H1 (cell line): ENCODE results near the gene SLC2A13. TPM values are rescaled to one million over a fixed set of nuclear protein-coding genes. Genes with fewer than 3 reads are reported as not detected.

Source experiments
- CTCF ChIA-PET: fragments of 300-600 bp; sonication (Branson Sonifier 250); formaldehyde crosslinking; loops from one replicate; lab custom pipeline; 2021; ENCODE audit not compliant: partially characterized antibody; lab: Charles Lee
- POLR2A ChIA-PET: fragments of 300-600 bp; sonication (Branson Sonifier 250); formaldehyde crosslinking; loops from one replicate; lab custom pipeline; 2021; ENCODE audit warnings: inconsistent platforms; ENCODE audit not compliant: partially characterized antibody; lab: Charles Lee
- DNase-seq, 2 experiments: peaks; one replicate each; pipeline versions ENCODE4 v3.0.0 to v3.0.0-alpha.2; 2010 to 2022; ENCODE audit warnings: low spot score in 2 of 2, low read depth in 1 of 2, mixed read lengths in 1 of 2
- FAIRE-seq: peaks from 2 replicates; lab custom pipeline; 2011; peaks lifted over from hg19 to GRCh38; lab: Jason Lieb, UNC
- H2AFZ ChIP-seq: 2 replicates; pipeline ENCODE4 v1.8.1; 2012; ENCODE audit warnings: low read length, inconsistent platforms
- H2AK5ac ChIP-seq: 2 replicates; pipeline ENCODE4 v1.6.1; 2013; ENCODE audit warnings: low read depth, low read length
- H2BK120ac ChIP-seq: replicated peaks from 2 replicates; pipeline ENCODE3; 2013; ENCODE audit warnings: low read depth, low read length, inconsistent platforms
- H2BK12ac ChIP-seq: 2 replicates; pipeline ENCODE4 v1.6.1; 2013; ENCODE audit warnings: low read depth, low read length
- H2BK15ac ChIP-seq: 2 replicates; pipeline ENCODE4 v1.6.1; 2013; ENCODE audit warnings: low read length
- H2BK20ac ChIP-seq: 2 replicates; pipeline ENCODE4 v1.6.1; 2013; ENCODE audit warnings: low read length
- H2BK5ac ChIP-seq: 2 replicates; pipeline ENCODE4 v1.6.1; 2013; ENCODE audit warnings: low read depth, low read length
- H3K14ac ChIP-seq: 2 replicates; pipeline ENCODE4 v1.6.1; 2013; ENCODE audit warnings: inconsistent platforms; ENCODE audit not compliant: insufficient read length
- H3K18ac ChIP-seq: 2 replicates; pipeline ENCODE4 v1.6.1; 2013; ENCODE audit warnings: low read length; ENCODE audit errors: extremely low read depth
- H3K23ac ChIP-seq: 2 replicates; pipeline ENCODE4 v1.6.1; 2013; ENCODE audit warnings: inconsistent platforms; ENCODE audit not compliant: insufficient read length
- H3K23me2 ChIP-seq: 2 replicates; pipeline ENCODE4 v1.6.1; 2013; ENCODE audit warnings: low read depth, low read length
- H3K27ac ChIP-seq: 2 replicates; pipeline ENCODE4 v1.6.1; 2011; ENCODE audit warnings: low read depth, low read length, inconsistent platforms
- H3K27me3 ChIP-seq, 4 experiments: replicated peaks in 1 of 4; 1 replicate in 1 of 4; 2 replicates in 3 of 4; pipeline versions ENCODE4 v1.6.1 to v1.8.1; 2011 to 2013; ENCODE audit warnings: low read length in 3 of 4, mild to moderate bottlenecking in 3 of 4, inconsistent platforms in 2 of 4, mixed read lengths in 2 of 4, moderate library complexity in 1 of 4; ENCODE audit not compliant: control insufficient read depth in 3 of 4, insufficient read depth in 3 of 4; ENCODE audit errors: extremely low read depth in 1 of 4
- H3K36me3 ChIP-seq, 4 experiments: 2 replicates each; pipeline versions ENCODE4 v1.6.1 to v1.8.1; 2011 to 2013; ENCODE audit warnings: mild to moderate bottlenecking in 4 of 4, low read length in 3 of 4, moderate library complexity in 2 of 4, control low read depth in 1 of 4, inconsistent platforms in 1 of 4; ENCODE audit not compliant: insufficient read depth in 4 of 4, control insufficient read depth in 2 of 4
- H3K4ac ChIP-seq: replicated peaks from 2 replicates; pipeline ENCODE3; 2013; ENCODE audit warnings: low read length, low read depth, mixed read lengths, inconsistent platforms; ENCODE audit not compliant: insufficient read length
- H3K4me1 ChIP-seq, 4 experiments: replicated peaks in 1 of 4; 1 replicate in 1 of 4; 2 replicates in 3 of 4; pipeline versions ENCODE4 v1.6.1 to v1.8.1; 2011 to 2013; ENCODE audit warnings: low read length in 3 of 4, inconsistent platforms in 2 of 4, mixed read lengths in 1 of 4; ENCODE audit not compliant: insufficient read depth in 4 of 4, control insufficient read depth in 3 of 4
- H3K4me2 ChIP-seq, 2 experiments: 2 replicates each; pipeline versions ENCODE4 v1.6.1 to v1.8.1; 2011 to 2013; ENCODE audit warnings: low read depth in 2 of 2, low read length in 2 of 2, control low read depth in 1 of 2, inconsistent platforms in 1 of 2, mild to moderate bottlenecking in 1 of 2; ENCODE audit not compliant: insufficient read depth in 1 of 2
- H3K4me3 ChIP-seq, 4 experiments: fragments of 200-600, 300-600 bp in 1 of 4; sonication (generic), shearing (Covaris generic), sonication (Bioruptor Twin) in 1 of 4; 2 replicates each; pipeline versions ENCODE4 v1.5.1 to v1.8.1; 2011 to 2016; ENCODE audit warnings: low read length in 4 of 4, low read depth in 3 of 4, control low read depth in 2 of 4, inconsistent platforms in 2 of 4, mild to moderate bottlenecking in 2 of 4, mixed read lengths in 1 of 4, moderate library complexity in 1 of 4; ENCODE audit not compliant: insufficient read depth in 2 of 4; ENCODE audit errors: extremely low read depth in 1 of 4
- H3K56ac ChIP-seq: replicated peaks from 2 replicates; pipeline ENCODE3; 2013; ENCODE audit warnings: low read depth, mild to moderate bottlenecking, mixed read lengths, low read length, inconsistent platforms; ENCODE audit not compliant: insufficient read length
- H3K79me1 ChIP-seq: 2 replicates; pipeline ENCODE4 v1.6.1; 2013; ENCODE audit warnings: low read depth, low read length, control low read depth
- H3K79me2 ChIP-seq, 2 experiments: 2 replicates each; pipeline versions ENCODE4 v1.6.1 to v1.8.1; 2012 to 2013; ENCODE audit warnings: low read length in 2 of 2, mild to moderate bottlenecking in 2 of 2, inconsistent platforms in 1 of 2; ENCODE audit not compliant: insufficient read depth in 2 of 2, control insufficient read depth in 1 of 2
- H3K9ac ChIP-seq, 4 experiments: replicated peaks in 1 of 4; 1 replicate in 1 of 4; 2 replicates in 3 of 4; pipeline versions ENCODE4 v1.6.1 to v1.8.1; 2011 to 2013; ENCODE audit warnings: low read depth in 3 of 4, low read length in 3 of 4, control low read depth in 2 of 4, mild to moderate bottlenecking in 2 of 4, moderate library complexity in 2 of 4, inconsistent platforms in 1 of 4; ENCODE audit errors: extremely low read depth in 1 of 4
- H3K9me3 ChIP-seq, 2 experiments: 2 replicates each; pipeline versions ENCODE4 v1.6.1 to v1.8.1; 2012 to 2013; ENCODE audit warnings: mild to moderate bottlenecking in 2 of 2, moderate library complexity in 2 of 2, control low read depth in 1 of 2, inconsistent platforms in 1 of 2, low read depth in 1 of 2, low read length in 1 of 2, mixed read lengths in 1 of 2; ENCODE audit not compliant: insufficient read depth in 2 of 2
- H4K20me1 ChIP-seq, 2 experiments: replicated peaks in 1 of 2; 2 replicates each; pipeline versions ENCODE3 to v1.8.1; 2011 to 2013; ENCODE audit warnings: inconsistent platforms in 2 of 2, low read length in 2 of 2, mild to moderate bottlenecking in 1 of 2; ENCODE audit not compliant: insufficient read depth in 2 of 2, control insufficient read depth in 1 of 2
- H4K5ac ChIP-seq: 2 replicates; pipeline ENCODE4 v1.6.1; 2013; ENCODE audit warnings: low read length, low read depth, mixed read lengths, inconsistent platforms; ENCODE audit not compliant: insufficient read length
- H4K8ac ChIP-seq: 2 replicates; pipeline ENCODE4 v1.8.0; 2013; ENCODE audit warnings: mild to moderate bottlenecking, moderate library complexity, low read length, inconsistent platforms; ENCODE audit not compliant: insufficient read depth; ENCODE audit errors: extremely low read depth
- H4K91ac ChIP-seq: replicated peaks from 2 replicates; pipeline ENCODE3; 2013; ENCODE audit warnings: low read length, mixed read lengths, inconsistent platforms; ENCODE audit not compliant: insufficient read length
- HDAC2 ChIP-seq, 2 experiments: fragments of 300-600 bp in 1 of 2; sonication (generic) in 1 of 2; IDR thresholded peaks; 2 replicates each; pipeline ENCODE4 v1.6.1; 2011 to 2012; ENCODE audit warnings: low read depth in 2 of 2, low read length in 2 of 2, mild to moderate bottlenecking in 2 of 2, moderate library complexity in 2 of 2, borderline replicate concordance in 1 of 2, inconsistent platforms in 1 of 2
- NANOG ChIP-seq: IDR thresholded peaks from 2 replicates; pipeline ENCODE4 v1.6.1; 2011; ENCODE audit warnings: low read length, low read depth, mild to moderate bottlenecking, inconsistent platforms; ENCODE audit not compliant: insufficient read depth, poor library complexity, severe bottlenecking
- WGBS, 2 experiments: shearing (Covaris generic) in 1 of 2; methylation state at CpG; one replicate each; pipeline versions ENCODE4 v1.1.6 to v1.1.7; 2013 to 2015; ENCODE audit warnings: low lambda C conversion rate in 2 of 2, mixed read lengths in 2 of 2, inconsistent platforms in 1 of 2, low coverage in 1 of 2, missing lambda C conversion rate in 1 of 2; ENCODE audit not compliant: insufficient replicate concordance in 2 of 2, insufficient coverage in 1 of 2, insufficient read length in 1 of 2; ENCODE audit errors: extremely low coverage in 1 of 2, missing lambda C conversion rate in 1 of 2; 5-methylcytosine and 5-hydroxymethylcytosine counted together
- polyA plus RNA-seq, 7 experiments: library from polyadenylated mRNA; depleted of rRNA in 3 of 7; stranded (reverse) in 5 of 7; unstranded in 2 of 7; fragments of >200 nt in 5 of 7; fragments of 200-250 nt in 2 of 7; gene quantifications; 1 replicate in 5 of 7; 2 replicates in 1 of 7; 4 replicates in 1 of 7; pipeline versions ENCODE4 v1.2.1 to v1.2.3, GENCODE V29; 2011 to 2013; ENCODE audit warnings: missing spikeins in 2 of 7, mixed read lengths in 2 of 7
- total RNA-seq: library from RNA; stranded (reverse); fragmentation: NEBNext Ultra II Directional; extraction: Animal tissue kit (Norgen Biotek cat#: 25700); gene quantifications from 2 replicates; pipeline ENCODE4 v1.2.1, GENCODE V29; 2021

The SLC2A13 gene
- total and polyA plus RNA-seq, 2 of the 8 experiments (the other 6 are each of a cell fraction or from before 2014, with no cell fraction given) = 2.8 to 9.6 TPM

GRCh38 chr12:40123496-40123895 lies 17.6 kb upstream of the SLC2A13 start:
- WGBS, 2 experiments = 95% methylated on average over 1 of the region's 1 CpG; no CpG with 5 or more reads in 1 of the 2 experiments
- H3K36me3 ChIP-seq = no peaks in the 10 kb centered on the region
- H3K79me1 ChIP-seq = no peaks in the 10 kb centered on the region
- no peaks in the 10 kb centered on the region for H3K27me3 ChIP-seq
- H4K8ac ChIP-seq = no peak overlapping the region
- no peak overlapping the region for H2BK20ac ChIP-seq
- ChIA-PET POLR2A (no interaction called here), CTCF (interaction anchor here (0.7 to 1.5 kb wide), 5 partner anchors 17 to 213 kb away, joined by 3 to 4 read pairs (median 3); partner anchors contain the start of gene SLC2A13)
- H3K9ac ChIP-seq = no peak overlapping the region
- H3K23ac ChIP-seq = no peak overlapping the region
- H3K4me1 ChIP-seq = no peaks in the 10 kb centered on the region
- H4K91ac ChIP-seq = no peak overlapping the region
- no peak for FAIRE-seq
- H3K27ac ChIP-seq = no peak overlapping the region
- no peak overlapping the region for H2AK5ac ChIP-seq
- H2BK12ac ChIP-seq = no peak overlapping the region
- no peak overlapping the region for H3K4ac ChIP-seq
- H3K9me3 ChIP-seq = peaks cover 0 to under 1% of the 10 kb centered on the region in 2 experiments; a peak in 1 of 4 replicates
- no peak overlapping the region for H3K4me2 ChIP-seq
- TF ChIP-seq NANOG = no peak
- TF ChIP-seq HDAC2 (IDR thresholded peaks at IDR 0.05; ENCODE audit: borderline replicate concordance in 1 of 2, low read depth in 2 of 2, low read length in 2 of 2) = no peak
- H3K79me2 ChIP-seq = no peaks in the 10 kb centered on the region
- H4K20me1 ChIP-seq = no peaks in the 10 kb centered on the region
- H3K4me3 ChIP-seq = no peak overlapping the region
- H3K56ac ChIP-seq = no peak overlapping the region
- no peak overlapping the region for H3K14ac ChIP-seq
- H2BK5ac ChIP-seq = no peak overlapping the region
- no peak for DNase-seq
- no peak overlapping the region for H3K18ac ChIP-seq
- no peak overlapping the region for H4K5ac ChIP-seq
- H3K23me2 ChIP-seq = no peaks in the 10 kb centered on the region
- H2AFZ ChIP-seq = no peak overlapping the region
- H2BK120ac ChIP-seq = no peak overlapping the region
- no peak overlapping the region for H2BK15ac ChIP-seq
